A549 (cell line): ENCODE data around the gene PCBP3. TPM values are rescaled to one million over a fixed set of nuclear protein-coding genes. Genes with fewer than 3 reads are reported as not detected.

Experiments used
- ATAC-seq, 2 experiments: fragments of 200-7000 bp in 1 of 2; fragments of >200 bp in 1 of 2; cut with Nextera tagmentation in 1 of 2; cut with Tn5 transposase in 1 of 2; 3 replicates each; pipeline versions ENCODE4 v1.8.0 to v1.9.1; 2018 to 2020; ENCODE audit warnings: mild to moderate bottlenecking in 1 of 2, moderate library complexity in 1 of 2
- CTCF ChIA-PET: fragments of 300-600 bp; sonication (Branson Sonifier 250); formaldehyde crosslinking; extraction: SDS; loops from one replicate; lab custom pipeline; 2021; ENCODE audit warnings: antibody characterized with exemption, inconsistent platforms; lab: Yijun Ruan, JAX
- POLR2A ChIA-PET: fragments of 350-600 bp; formaldehyde crosslinking; extraction: SDS; loops from one replicate; lab custom pipeline; 2021; ENCODE audit warnings: antibody characterized with exemption, inconsistent platforms; lab: Yijun Ruan, JAX
- DNase-seq, 2 experiments: peaks; one replicate each; pipeline versions ENCODE4 v3.0.0 to v3.0.0-alpha.2; 2011 to 2016; ENCODE audit warnings: low read depth in 1 of 2, low spot score in 1 of 2
- FAIRE-seq: peaks from 2 replicates; lab custom pipeline; 2011; peaks lifted over from hg19 to GRCh38; lab: Jason Lieb, UNC
- H3K27ac ChIP-seq, 2 experiments: fragments of >200 bp; sonication (Bioruptor Twin); formaldehyde crosslinking; 3 replicates each; pipeline ENCODE4 v1.5.1; 2016 to 2017
- H3K4me1 ChIP-seq: fragments of >200 bp; sonication (Bioruptor Twin); formaldehyde crosslinking; 3 replicates; pipeline ENCODE4 v1.6.1; 2016
- H3K4me2 ChIP-seq: fragments of >200 bp; sonication (Bioruptor Twin); formaldehyde crosslinking; 3 replicates; pipeline ENCODE4 v1.6.1; 2016
- H3K4me3 ChIP-seq: fragments of >200 bp; sonication (Bioruptor Twin); formaldehyde crosslinking; 3 replicates; pipeline ENCODE4 v1.5.1; 2016
- H3K9me3 ChIP-seq: fragments of >200 bp; sonication (Bioruptor Twin); formaldehyde crosslinking; 3 replicates; pipeline ENCODE4 v1.6.1; 2016
- ATOH8 ChIP-seq: fragments of 250-450 bp; sonication (Bioruptor Pico); IDR thresholded peaks from 2 replicates; pipeline ENCODE4 v1.5.0; 2020; ENCODE audit warnings: low read depth, mild to moderate bottlenecking, moderate library complexity
- BHLHE40 ChIP-seq: IDR thresholded peaks from 2 replicates; pipeline ENCODE4 v1.6.1; 2012; ENCODE audit warnings: low read depth, low read length, inconsistent platforms
- CBX8 ChIP-seq: fragments of 200-600 bp; sonication (generic); IDR thresholded peaks from 2 replicates; pipeline ENCODE4 v1.6.1; 2016
- EHF ChIP-seq: fragments of 250-450 bp; sonication (Bioruptor Pico); IDR thresholded peaks from 2 replicates; pipeline ENCODE4 v1.5.0; 2020; ENCODE audit warnings: mild to moderate bottlenecking
- EHMT2 ChIP-seq: fragments of 200-600 bp; sonication (generic); IDR thresholded peaks from 2 replicates; pipeline ENCODE4 v1.6.1; 2016; ENCODE audit warnings: antibody characterized with exemption, low read depth, mild to moderate bottlenecking, moderate library complexity
- ELK1 ChIP-seq: fragments of 150-350 bp; IDR thresholded peaks from 2 replicates; pipeline ENCODE4 v1.6.1; 2014; ENCODE audit warnings: low read depth, mild to moderate bottlenecking, low read length
- ESRRA ChIP-seq: fragments of 150-350 bp; IDR thresholded peaks from 2 replicates; pipeline ENCODE4 v1.6.1; 2014; ENCODE audit warnings: mild to moderate bottlenecking, low read length, borderline replicate concordance
- FOSL2 ChIP-seq, 2 experiments: fragments of 450-650 bp in 1 of 2; fragments of >200 bp in 1 of 2; sonication (Bioruptor Twin) in 1 of 2; formaldehyde crosslinking; IDR thresholded peaks; 2 replicates each; pipeline versions ENCODE4 v1.5.0 to v1.6.1; 2016 to 2020; ENCODE audit warnings: mild to moderate bottlenecking in 1 of 2, moderate library complexity in 1 of 2
- FOXS1 ChIP-seq: fragments of 250-450 bp; sonication (Bioruptor Pico); IDR thresholded peaks from 2 replicates; pipeline ENCODE4 v1.5.0; 2020; ENCODE audit warnings: mild to moderate bottlenecking, moderate library complexity
- HOXB13 ChIP-seq: fragments of 250-450 bp; sonication (Bioruptor Pico); IDR thresholded peaks from 2 replicates; pipeline ENCODE4 v1.5.0; 2020; ENCODE audit warnings: low read depth, mild to moderate bottlenecking, moderate library complexity
- JUN ChIP-seq, 2 experiments: fragments of >200 bp; sonication (Bioruptor Twin); formaldehyde crosslinking; IDR thresholded peaks; 2 replicates in 1 of 2; 3 replicates in 1 of 2; pipeline ENCODE4 v1.6.1; 2016 to 2017
- KDM1A ChIP-seq: fragments of 200-600 bp; sonication (generic); IDR thresholded peaks from 2 replicates; pipeline ENCODE4 v1.6.1; 2016; ENCODE audit warnings: low read depth, mild to moderate bottlenecking
- KDM5A ChIP-seq: fragments of 200-600 bp; sonication (generic); IDR thresholded peaks from 2 replicates; pipeline ENCODE4 v1.6.1; 2016; ENCODE audit warnings: antibody characterized with exemption, mild to moderate bottlenecking
- MAZ ChIP-seq: fragments of 150-350 bp; IDR thresholded peaks from 2 replicates; pipeline ENCODE4 v1.6.1; 2014; ENCODE audit warnings: antibody characterized with exemption, low read depth, low read length, borderline replicate concordance
- MYC ChIP-seq: IDR thresholded peaks from 2 replicates; pipeline ENCODE4 v1.6.1; 2012; ENCODE audit warnings: mild to moderate bottlenecking, inconsistent platforms, low read length, improper control_type of control experiment, borderline replicate concordance
- NPAS2 ChIP-seq: fragments of 250-450 bp; sonication (Bioruptor Pico); IDR thresholded peaks from 2 replicates; pipeline ENCODE4 v1.8.0; 2022; ENCODE audit warnings: mild to moderate bottlenecking, moderate library complexity, borderline replicate concordance
- NR3C1 ChIP-seq: fragments of >200 bp; sonication (Bioruptor Twin); formaldehyde crosslinking; IDR thresholded peaks from 3 replicates; pipeline ENCODE4 v1.6.1; 2017
- PHF8 ChIP-seq: fragments of 200-600 bp; sonication (generic); IDR thresholded peaks from 2 replicates; pipeline ENCODE4 v1.6.1; 2016; ENCODE audit warnings: low read depth, mild to moderate bottlenecking, antibody characterized with exemption, moderate library complexity, borderline replicate concordance
- POLR2A ChIP-seq: IDR thresholded peaks from 2 replicates; pipeline ENCODE4 v1.6.1; 2012; ENCODE audit warnings: mild to moderate bottlenecking, low read length
- POLR2AphosphoS2 ChIP-seq: conservative IDR thresholded peaks from 2 replicates; pipeline ENCODE4 v1.6.1; 2012; ENCODE audit warnings: low read length, improper control_type of control experiment, inconsistent platforms
- RARB ChIP-seq: fragments of 250-450 bp; sonication (Bioruptor Pico); IDR thresholded peaks from 2 replicates; pipeline ENCODE4 v1.8.0; 2021; ENCODE audit warnings: mild to moderate bottlenecking, moderate library complexity
- RNF2 ChIP-seq: fragments of 200-600 bp; sonication (generic); IDR thresholded peaks from 2 replicates; pipeline ENCODE4 v1.6.1; 2016; ENCODE audit warnings: low read depth, mild to moderate bottlenecking, antibody characterized with exemption, moderate library complexity, borderline replicate concordance
- TFCP2L1 ChIP-seq: fragments of 250-450 bp; sonication (Bioruptor Pico); IDR thresholded peaks from 2 replicates; pipeline ENCODE4 v1.5.0; 2021; ENCODE audit warnings: mild to moderate bottlenecking
- USF2 ChIP-seq: fragments of 450-650 bp; IDR thresholded peaks from 2 replicates; pipeline ENCODE4 v1.6.1; 2014; ENCODE audit warnings: antibody characterized with exemption
- ZSCAN20 ChIP-seq: fragments of 250-450 bp; sonication (Bioruptor Pico); IDR thresholded peaks from 2 replicates; pipeline ENCODE4 v1.8.0; 2022; ENCODE audit warnings: mild to moderate bottlenecking, moderate library complexity
- WGBS: methylation state at CpG from one replicate; pipeline ENCODE4 v1.1.6; 2017; ENCODE audit errors: missing lambda C conversion rate; 5-methylcytosine and 5-hydroxymethylcytosine counted together
- polyA plus RNA-seq, 4 experiments: library from polyadenylated mRNA; depleted of rRNA in 3 of 4; stranded (reverse); fragments of >200 nt; fragmentation: RNase III in 1 of 4; extraction: RNeasy Plus Mini Kit Qiagen cat#74134 plus additional on column Dnase treatment in 1 of 4; gene quantifications; 2 replicates in 3 of 4; 3 replicates in 1 of 4; pipeline ENCODE4 v1.2.3, GENCODE V29; 2011 to 2017
- TF ChIP-seq, protein P1 (sequence below): fragments of 250-450 bp; sonication (Bioruptor Pico); IDR thresholded peaks from 2 replicates; pipeline ENCODE4 v1.5.0; 2021; ENCODE audit warnings: mild to moderate bottlenecking, moderate library complexity, borderline replicate concordance
- TF ChIP-seq, protein P2 (sequence below): fragments of >200 bp; sonication (Bioruptor Twin); formaldehyde crosslinking; IDR thresholded peaks from 3 replicates; pipeline ENCODE4 v1.5.1; 2016

The PCBP3 gene
- polyA plus RNA-seq, 2 of the 4 experiments (the other 2 are of a cell fraction), result 0.30 to 0.34 TPM

GRCh38 chr21:45750936-45751335, 107.4 kb downstream of the PCBP3 start:
- Histone ChIP-seq H3K4me1 (peaks cover 12% of the 10 kb centered on the region; the same call in 1 of the 3 replicates), H3K9me3 (no peaks in the 10 kb centered on the region), H3K4me2 (no peak overlapping the region), H3K27ac (no peak overlapping the region), H3K4me3 (no peak overlapping the region)
- no peak for FAIRE-seq
- no peak for ATAC-seq
- DNase-seq, result no peak
- no peak for TF ChIP-seq KDM5A
- TF ChIP-seq ATOH8, result no peak
- no peak for TF ChIP-seq EHMT2
- TF ChIP-seq, protein P1, sequence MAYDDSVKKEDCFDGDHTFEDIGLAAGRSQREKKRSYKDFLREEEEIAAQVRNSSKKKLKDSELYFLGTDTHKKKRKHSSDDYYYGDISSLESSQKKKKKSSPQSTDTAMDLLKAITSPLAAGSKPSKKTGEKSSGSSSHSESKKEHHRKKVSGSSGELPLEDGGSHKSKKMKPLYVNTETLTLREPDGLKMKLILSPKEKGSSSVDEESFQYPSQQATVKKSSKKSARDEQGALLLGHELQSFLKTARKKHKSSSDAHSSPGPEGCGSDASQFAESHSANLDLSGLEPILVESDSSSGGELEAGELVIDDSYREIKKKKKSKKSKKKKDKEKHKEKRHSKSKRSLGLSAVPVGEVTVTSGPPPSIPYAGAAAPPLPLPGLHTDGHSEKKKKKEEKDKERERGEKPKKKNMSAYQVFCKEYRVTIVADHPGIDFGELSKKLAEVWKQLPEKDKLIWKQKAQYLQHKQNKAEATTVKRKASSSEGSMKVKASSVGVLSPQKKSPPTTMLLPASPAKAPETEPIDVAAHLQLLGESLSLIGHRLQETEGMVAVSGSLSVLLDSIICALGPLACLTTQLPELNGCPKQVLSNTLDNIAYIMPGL (CRISPR knock-in tag), result no peak
- TF ChIP-seq CBX8, result no peak
- TF ChIP-seq EHF (CRISPR knock-in tag), result no peak
- no peak for TF ChIP-seq KDM1A
- TF ChIP-seq RNF2, result no peak
- no peak for TF ChIP-seq ESRRA
- TF ChIP-seq POLR2A, result no peak
- TF ChIP-seq PHF8, result no peak
- no peak for TF ChIP-seq FOSL2 (IDR thresholded peaks at IDR 0.05)
- no peak for TF ChIP-seq FOSL2 (CRISPR knock-in tag; IDR thresholded peaks at IDR 0.05)
- no peak for TF ChIP-seq NR3C1
- TF ChIP-seq MAZ, result no peak
- TF ChIP-seq BHLHE40, result no peak
- TF ChIP-seq POLR2AphosphoS2, result no peak
- CTCF ChIA-PET, result interaction anchor here (1.3 kb wide), 1 partner anchor 10 kb away, joined by 3 read pairs; no protein-coding TSS in a partner anchor
- WGBS, result 56% methylated on average over 5 of the region's 5 CpGs
- POLR2A ChIA-PET, result no interaction called here

- ATAC-seq (no peak), FAIRE-seq (no peak), DNase-seq (no peak)
- no peaks in the 10 kb centered on the region for H3K9me3 ChIP-seq
- H3K27ac ChIP-seq, result no peak overlapping the region
- 0% methylated on average over 1 of the region's 1 CpG for WGBS
- no peak overlapping the region for H3K4me3 ChIP-seq
- H3K4me2 ChIP-seq, result no peak overlapping the region
- TF ChIP-seq MYC (no peak), CBX8 (no peak), KDM1A (no peak), USF2 (no peak), ZSCAN20 (CRISPR knock-in tag) (no peak), ELK1 (no peak), HOXB13 (CRISPR knock-in tag) (no peak), JUN (IDR thresholded peaks at IDR 0.05) (no peak), PHF8 (no peak), FOXS1 (no peak), RARB (CRISPR knock-in tag) (no peak), EHF (CRISPR knock-in tag) (no peak), TFCP2L1 (CRISPR knock-in tag) (no peak), NPAS2 (CRISPR knock-in tag) (no peak), KDM5A (no peak), EHMT2 (no peak)
- TF ChIP-seq, protein P2, sequence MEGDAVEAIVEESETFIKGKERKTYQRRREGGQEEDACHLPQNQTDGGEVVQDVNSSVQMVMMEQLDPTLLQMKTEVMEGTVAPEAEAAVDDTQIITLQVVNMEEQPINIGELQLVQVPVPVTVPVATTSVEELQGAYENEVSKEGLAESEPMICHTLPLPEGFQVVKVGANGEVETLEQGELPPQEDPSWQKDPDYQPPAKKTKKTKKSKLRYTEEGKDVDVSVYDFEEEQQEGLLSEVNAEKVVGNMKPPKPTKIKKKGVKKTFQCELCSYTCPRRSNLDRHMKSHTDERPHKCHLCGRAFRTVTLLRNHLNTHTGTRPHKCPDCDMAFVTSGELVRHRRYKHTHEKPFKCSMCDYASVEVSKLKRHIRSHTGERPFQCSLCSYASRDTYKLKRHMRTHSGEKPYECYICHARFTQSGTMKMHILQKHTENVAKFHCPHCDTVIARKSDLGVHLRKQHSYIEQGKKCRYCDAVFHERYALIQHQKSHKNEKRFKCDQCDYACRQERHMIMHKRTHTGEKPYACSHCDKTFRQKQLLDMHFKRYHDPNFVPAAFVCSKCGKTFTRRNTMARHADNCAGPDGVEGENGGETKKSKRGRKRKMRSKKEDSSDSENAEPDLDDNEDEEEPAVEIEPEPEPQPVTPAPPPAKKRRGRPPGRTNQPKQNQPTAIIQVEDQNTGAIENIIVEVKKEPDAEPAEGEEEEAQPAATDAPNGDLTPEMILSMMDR, result no peak
- H3K4me1 ChIP-seq, result no peaks in the 10 kb centered on the region
- CTCF ChIA-PET, result no interaction called here
- POLR2A ChIA-PET, result no interaction called here
Observed at GRCh38 chr21:45753445-45753844, 109.9 kb downstream of the PCBP3 start.
